Measurements from ENCODE around the gene TOGARAM2. TPM values are rescaled to one million over a fixed set of nuclear protein-coding genes. Genes with fewer than 3 reads are reported as not detected.

The TOGARAM2 gene
- total RNA-seq, 1 donor, result 0.73 TPM

- no peaks in the 10 kb centered on the region for H3K4me1 ChIP-seq (ENCODE audit: insufficient read depth, low read length)
- no peak overlapping the region for H3K4me3 ChIP-seq (ENCODE audit: low read length)
- H3K27me3 ChIP-seq (ENCODE audit: insufficient read depth, low read length), result no peaks in the 10 kb centered on the region
- H3K9me3 ChIP-seq (ENCODE audit: low read depth, low read length), result no peaks in the 10 kb centered on the region
Measured at GRCh38 chr2:28986429-28986828, 5.3 kb downstream of the TOGARAM2 start.

- Histone ChIP-seq H3K9me3 (ENCODE audit: low read depth, low read length) (no peaks in the 10 kb centered on the region), H3K27me3 (ENCODE audit: insufficient read depth, low read length) (no peaks in the 10 kb centered on the region), H3K4me3 (ENCODE audit: low read length) (no peak overlapping the region), H3K4me1 (ENCODE audit: insufficient read depth, low read length) (no peaks in the 10 kb centered on the region)
Measured at GRCh38 chr2:28989973-28990372, 8.9 kb downstream of the TOGARAM2 start.

GRCh38 chr2:28990445-28990844 lies 9.3 kb downstream of the TOGARAM2 start:
- Histone ChIP-seq H3K27me3 (ENCODE audit: insufficient read depth, low read length) (no peaks in the 10 kb centered on the region), H3K4me3 (ENCODE audit: low read length) (no peak overlapping the region), H3K9me3 (ENCODE audit: low read depth, low read length) (no peaks in the 10 kb centered on the region), H3K4me1 (ENCODE audit: insufficient read depth, low read length) (no peaks in the 10 kb centered on the region)

GRCh38 chr2:28991021-28991420 lies 9.9 kb downstream of the TOGARAM2 start:
- H3K27me3 ChIP-seq (ENCODE audit: insufficient read depth, low read length), result no peaks in the 10 kb centered on the region
- H3K9me3 ChIP-seq (ENCODE audit: low read depth, low read length), result no peaks in the 10 kb centered on the region
- no peaks in the 10 kb centered on the region for H3K4me1 ChIP-seq (ENCODE audit: insufficient read depth, low read length)
- H3K4me3 ChIP-seq (ENCODE audit: low read length), result no peak overlapping the region

GRCh38 chr2:28991460-28991859 lies 10.4 kb downstream of the TOGARAM2 start:
- no peak overlapping the region for H3K4me3 ChIP-seq (ENCODE audit: low read length)

GRCh38 chr2:28993206-28993960 lies 12.3 kb downstream of the TOGARAM2 start:
- Histone ChIP-seq H3K9me3 (ENCODE audit: low read depth, low read length) (no peaks in the 10 kb centered on the region), H3K4me1 (ENCODE audit: insufficient read depth, low read length) (no peaks in the 10 kb centered on the region), H3K27me3 (ENCODE audit: insufficient read depth, low read length) (no peaks in the 10 kb centered on the region), H3K4me3 (ENCODE audit: low read length) (no peak overlapping the region)

More at GRCh38 chr2:28991460-28991859, 10.4 kb downstream of the TOGARAM2 start:
- Histone ChIP-seq H3K4me1 (ENCODE audit: insufficient read depth, low read length) (no peaks in the 10 kb centered on the region), H3K9me3 (ENCODE audit: low read depth, low read length) (no peaks in the 10 kb centered on the region), H3K27me3 (ENCODE audit: insufficient read depth, low read length) (no peaks in the 10 kb centered on the region)

- Histone ChIP-seq H3K27me3 (ENCODE audit: insufficient read depth, low read length) (no peaks in the 10 kb centered on the region), H3K4me1 (ENCODE audit: insufficient read depth, low read length) (peaks cover 2% of the 10 kb centered on the region), H3K4me3 (ENCODE audit: low read length) (no peak overlapping the region), H3K9me3 (ENCODE audit: low read depth, low read length) (no peaks in the 10 kb centered on the region)
Measured at GRCh38 chr2:28994074-28994473, 13.0 kb downstream of the TOGARAM2 start.

DNA sequence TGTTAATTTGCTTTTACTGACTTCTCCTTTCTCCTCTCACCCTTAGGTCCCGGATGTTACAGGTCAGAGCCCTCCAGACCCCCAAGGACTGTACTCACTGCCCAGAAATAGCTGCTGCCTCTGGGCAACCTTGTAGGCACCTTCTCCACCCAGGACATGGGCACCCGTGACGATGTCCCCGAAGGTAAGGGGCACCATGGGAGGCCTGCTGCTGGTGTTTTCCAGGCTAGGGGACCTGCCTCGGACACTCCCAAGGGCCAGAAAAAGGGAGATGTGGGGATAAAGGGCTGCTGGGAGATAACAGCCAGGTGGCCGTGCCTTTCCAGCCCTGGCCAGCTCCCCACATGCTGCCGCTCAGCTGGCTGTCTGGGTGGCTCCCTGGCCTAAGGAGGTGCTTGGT lies 13.6 kb downstream of the TOGARAM2 start:
- Histone ChIP-seq H3K27me3 (ENCODE audit: insufficient read depth, low read length) (no peaks in the 10 kb centered on the region), H3K4me1 (ENCODE audit: insufficient read depth, low read length) (peaks cover 8% of the 10 kb centered on the region), H3K9me3 (ENCODE audit: low read depth, low read length) (no peaks in the 10 kb centered on the region), H3K4me3 (ENCODE audit: low read length) (no peak overlapping the region)

DNA sequence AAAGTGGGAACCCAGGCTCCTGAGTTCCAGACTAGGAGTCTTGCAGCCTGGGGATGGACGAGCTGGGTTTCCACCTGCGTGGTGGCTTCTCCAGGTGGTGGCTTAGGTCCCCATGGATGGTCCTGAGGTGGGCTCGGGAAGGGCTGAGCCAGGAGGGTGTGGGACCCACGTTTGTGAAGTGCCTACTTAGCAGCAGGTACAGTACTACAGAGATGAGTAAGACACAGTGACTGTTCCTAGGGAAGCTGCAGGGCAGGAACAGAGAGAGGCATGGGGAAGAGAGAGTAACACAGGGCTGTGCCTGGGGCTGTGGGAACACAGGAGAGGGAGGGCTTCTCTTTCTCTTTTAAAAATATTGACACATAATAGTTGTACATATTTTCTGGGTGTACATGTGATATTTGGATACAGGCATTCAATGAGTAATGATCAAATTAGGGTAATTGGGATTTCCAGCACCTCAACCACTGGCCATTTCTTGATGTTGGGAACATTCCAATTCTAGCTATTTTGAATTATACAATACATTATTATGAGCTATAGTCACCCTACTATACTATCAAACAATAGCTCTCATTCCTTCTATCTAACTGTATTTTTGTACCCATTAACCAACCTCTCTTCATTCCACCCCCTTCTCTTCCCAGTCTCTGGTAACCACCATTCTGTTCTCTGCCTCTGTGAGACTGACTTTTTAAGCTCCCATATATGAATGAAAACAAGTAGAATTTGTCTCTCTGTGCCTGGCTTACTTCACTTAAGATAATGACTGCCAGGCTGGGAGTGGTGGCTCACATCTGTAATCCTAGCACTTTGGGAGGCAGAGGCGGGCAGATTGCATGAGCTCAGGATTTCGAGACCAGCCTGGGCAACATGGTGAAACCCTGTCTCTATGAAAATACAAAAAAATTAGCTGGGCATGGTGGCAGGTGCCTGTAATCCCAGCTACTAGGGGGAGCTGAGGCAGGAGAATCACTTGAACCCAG lies 15.0 kb downstream of the TOGARAM2 start:
- no peaks in the 10 kb centered on the region for H3K9me3 ChIP-seq (ENCODE audit: low read depth, low read length)
- no peaks in the 10 kb centered on the region for H3K27me3 ChIP-seq (ENCODE audit: insufficient read depth, low read length)
- H3K4me3 ChIP-seq (ENCODE audit: low read length), result no peak overlapping the region
- H3K4me1 ChIP-seq (ENCODE audit: insufficient read depth, low read length), result peaks cover 22% of the 10 kb centered on the region

DNA sequence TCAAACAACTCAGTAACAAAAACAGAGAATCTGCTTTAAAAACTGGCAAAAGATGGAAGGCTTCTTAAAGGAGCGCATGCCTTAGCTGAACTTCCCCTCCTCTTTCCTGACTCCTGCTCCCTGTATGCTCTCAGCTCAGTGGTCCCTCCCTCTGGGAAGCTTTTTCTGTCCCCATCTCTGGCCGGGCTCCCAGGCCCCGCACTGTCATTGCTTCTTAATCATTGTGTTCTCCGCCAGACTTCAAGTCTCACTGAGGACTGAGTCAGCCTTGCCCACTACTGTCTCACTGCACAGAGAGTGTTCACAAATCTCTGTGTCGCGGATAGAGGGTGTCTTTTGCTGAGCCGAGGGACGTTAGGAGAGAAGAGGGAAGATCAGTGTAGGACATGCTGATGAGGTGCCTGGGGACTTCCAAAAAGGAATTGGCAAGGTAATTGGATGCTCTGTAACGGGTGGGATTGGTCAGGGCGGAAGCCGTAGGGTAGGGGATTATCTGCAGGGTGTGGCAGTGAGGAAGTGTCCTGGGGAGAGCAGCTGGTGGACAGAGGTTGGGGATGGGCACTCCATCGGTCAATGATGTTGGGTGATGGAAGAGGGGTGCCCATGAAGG lies 16.2 kb downstream of the TOGARAM2 start:
- H3K9me3 ChIP-seq (ENCODE audit: low read depth, low read length), result no peaks in the 10 kb centered on the region
- no peak overlapping the region for H3K4me3 ChIP-seq (ENCODE audit: low read length)
- H3K27me3 ChIP-seq (ENCODE audit: insufficient read depth, low read length), result no peaks in the 10 kb centered on the region
- peaks cover 34% of the 10 kb centered on the region for H3K4me1 ChIP-seq (ENCODE audit: insufficient read depth, low read length)

GRCh38 chr2:28997847-28998735 lies 17.0 kb downstream of the TOGARAM2 start:
- H3K4me1 ChIP-seq (ENCODE audit: insufficient read depth, low read length), result peaks cover 34% of the 10 kb centered on the region
- H3K9me3 ChIP-seq (ENCODE audit: low read depth, low read length), result no peaks in the 10 kb centered on the region
- no peak overlapping the region for H3K4me3 ChIP-seq (ENCODE audit: low read length)
- no peaks in the 10 kb centered on the region for H3K27me3 ChIP-seq (ENCODE audit: insufficient read depth, low read length)

GRCh38 chr2:29000481-29000880 lies 19.4 kb downstream of the TOGARAM2 start:
- Histone ChIP-seq H3K4me3 (ENCODE audit: low read length) (no peak overlapping the region), H3K9me3 (ENCODE audit: low read depth, low read length) (no peaks in the 10 kb centered on the region), H3K27me3 (ENCODE audit: insufficient read depth, low read length) (no peaks in the 10 kb centered on the region), H3K4me1 (ENCODE audit: insufficient read depth, low read length) (peaks cover 34% of the 10 kb centered on the region)

DNA sequence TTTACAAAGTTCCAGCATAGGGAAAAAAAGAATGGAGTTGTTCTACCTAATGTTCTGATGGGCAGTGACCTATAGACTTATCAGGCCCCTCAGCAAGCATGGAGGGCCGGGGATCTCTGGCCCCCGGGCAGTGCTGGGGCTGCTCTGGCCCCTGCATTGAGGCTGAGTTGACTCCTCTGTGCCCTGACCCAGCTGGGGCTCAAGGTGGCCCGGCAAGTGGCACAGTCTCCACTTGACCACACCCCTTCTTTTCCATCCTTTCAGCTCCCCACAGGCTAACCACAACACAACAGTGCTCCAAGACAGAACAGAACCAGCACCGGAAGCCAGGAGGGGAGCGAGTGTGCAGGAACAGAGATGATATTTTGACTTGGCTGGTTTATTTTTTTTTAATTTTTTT lies 19.9 kb downstream of the TOGARAM2 start:
- no peaks in the 10 kb centered on the region for H3K27me3 ChIP-seq (ENCODE audit: insufficient read depth, low read length)
- H3K9me3 ChIP-seq (ENCODE audit: low read depth, low read length), result no peaks in the 10 kb centered on the region
- H3K4me3 ChIP-seq (ENCODE audit: low read length), result no peak overlapping the region
- H3K4me1 ChIP-seq (ENCODE audit: insufficient read depth, low read length), result peaks cover 34% of the 10 kb centered on the region

DNA sequence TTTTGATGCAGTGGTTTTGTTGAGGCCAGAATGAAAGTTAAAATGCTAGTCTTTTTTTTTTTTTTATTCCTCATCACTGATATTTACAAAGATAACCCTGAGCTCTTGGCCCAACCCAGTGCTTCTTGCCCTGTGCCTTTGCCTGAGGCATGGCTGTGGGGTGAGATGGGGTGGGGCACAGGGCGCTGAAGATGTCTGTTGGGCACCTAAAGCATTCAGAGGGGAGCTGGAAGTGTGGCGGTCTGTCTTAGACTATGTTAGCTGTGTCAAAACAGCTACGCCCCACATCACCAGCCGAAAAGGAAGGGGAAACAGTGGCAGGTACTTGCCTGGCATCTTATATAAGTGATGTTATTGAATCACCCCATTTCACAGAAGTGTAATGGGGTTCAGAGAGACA lies 20.7 kb downstream of the TOGARAM2 start:
- H3K9me3 ChIP-seq (ENCODE audit: low read depth, low read length), result no peaks in the 10 kb centered on the region
- peaks cover 34% of the 10 kb centered on the region for H3K4me1 ChIP-seq (ENCODE audit: insufficient read depth, low read length)
- H3K4me3 ChIP-seq (ENCODE audit: low read length), result no peak overlapping the region
- no peaks in the 10 kb centered on the region for H3K27me3 ChIP-seq (ENCODE audit: insufficient read depth, low read length)

All from mononuclear cell (primary cell).